NCI-H2029 (cell line): ENCODE results near the gene IGIP.
A peak's percentile ranks its signal among the peaks of the same experiment; 100 is the strongest.

Experiments used
- DNase-seq: peaks from one replicate; lab custom pipeline; 2025; lab: John Stamatoyannopoulos, UW

Gene IGIP

DNA sequence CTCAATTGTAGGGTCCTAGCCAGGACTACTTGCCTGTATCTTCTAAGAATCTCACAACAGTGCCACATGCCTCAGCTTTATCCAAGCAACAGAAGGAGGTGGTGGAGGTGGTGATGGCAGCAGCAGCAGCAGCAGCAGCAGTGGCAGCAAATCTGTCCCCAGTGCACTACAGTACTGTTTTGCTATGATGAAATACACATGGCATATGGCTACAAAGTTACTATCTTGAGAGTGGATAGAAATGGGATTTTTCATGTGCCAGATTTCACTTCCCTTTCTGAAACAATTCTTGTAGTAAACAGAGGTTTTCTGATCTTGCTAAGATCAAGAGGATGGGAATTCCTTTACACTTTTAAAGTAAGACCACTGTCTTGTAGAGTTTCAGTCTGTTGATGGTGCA, 41.2 kb downstream of the IGIP start:
- DNase-seq = no peak

DNA sequence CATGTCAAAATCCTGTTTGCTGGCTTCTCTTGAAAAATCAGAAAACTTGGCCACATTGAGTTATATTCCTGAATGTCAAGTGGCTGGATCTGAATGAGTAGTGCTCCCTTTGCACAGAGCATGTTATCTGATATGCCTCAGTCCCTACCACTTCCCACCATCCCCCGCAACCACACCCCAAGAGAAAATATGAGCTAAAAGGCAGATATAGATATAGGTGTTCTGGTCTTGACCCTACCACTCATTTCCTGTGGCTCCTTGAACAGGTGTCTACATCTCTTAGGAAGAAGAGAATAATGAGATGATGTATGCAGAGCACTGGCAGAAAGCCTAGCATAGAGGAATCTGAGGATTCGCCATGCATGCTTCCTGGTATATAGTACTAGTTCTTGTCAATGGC, 42.6 kb downstream of the IGIP start:
- DNase-seq = peak; percentile 60

DNA sequence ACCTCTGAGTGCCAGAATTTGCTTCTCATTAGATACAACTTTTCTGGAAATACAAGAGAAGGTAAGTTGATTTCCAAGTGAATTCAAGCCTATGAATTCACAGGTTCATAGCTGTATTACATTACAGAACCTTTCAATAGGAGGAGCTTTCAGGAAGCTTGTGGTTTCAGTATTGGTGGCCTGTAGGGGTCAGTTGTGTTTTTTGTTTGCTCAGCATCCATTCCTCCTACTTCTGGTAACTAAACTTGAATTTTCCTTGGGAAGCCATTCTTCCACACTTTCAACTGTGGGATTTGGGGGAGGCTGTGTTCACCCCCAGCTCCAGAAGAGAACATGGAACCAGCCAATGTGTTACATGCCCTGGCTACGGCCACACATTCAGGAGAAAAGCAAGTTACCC, 43.7 kb downstream of the IGIP start:
- DNase-seq = no peak

DNA sequence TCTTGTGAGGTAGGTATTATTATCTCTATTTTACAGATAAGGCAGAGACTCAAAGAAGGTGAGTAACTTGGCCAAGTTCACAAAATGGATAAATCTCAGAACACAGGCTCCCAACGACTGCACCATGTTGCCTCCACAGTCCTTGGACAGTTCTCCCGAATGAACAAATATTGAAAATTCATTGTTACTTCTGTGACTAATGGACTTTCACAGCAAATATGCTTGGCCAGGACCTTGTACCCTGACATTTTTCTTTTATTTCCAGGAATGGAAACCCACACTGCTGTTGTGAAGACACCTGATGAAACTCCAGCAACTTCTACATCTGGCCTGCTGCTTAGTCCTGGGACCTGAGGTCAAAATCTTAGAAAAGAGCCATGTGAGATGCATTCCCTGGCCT, 46.7 kb downstream of the IGIP start:
- DNase-seq = no peak

DNA sequence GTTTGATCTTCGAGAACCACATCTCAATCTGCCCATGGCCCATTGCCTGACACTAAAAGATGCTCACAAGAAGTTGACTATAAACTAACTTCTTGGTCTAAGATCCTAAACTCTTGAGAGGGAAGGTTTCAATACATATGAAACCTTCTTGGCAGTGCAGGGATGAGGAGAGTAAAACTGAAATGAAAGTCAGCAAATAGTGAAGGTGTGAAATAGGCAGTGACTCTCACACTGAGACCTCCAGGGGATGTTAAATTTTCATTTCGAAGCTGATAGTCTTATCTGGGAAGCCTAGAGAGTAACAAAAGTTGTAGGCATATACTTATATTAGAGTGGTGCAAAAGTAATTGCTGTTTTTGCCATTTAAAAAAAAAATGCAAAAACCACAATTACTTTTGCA, 48.3 kb downstream of the IGIP start:
- DNase-seq = no peak

DNA sequence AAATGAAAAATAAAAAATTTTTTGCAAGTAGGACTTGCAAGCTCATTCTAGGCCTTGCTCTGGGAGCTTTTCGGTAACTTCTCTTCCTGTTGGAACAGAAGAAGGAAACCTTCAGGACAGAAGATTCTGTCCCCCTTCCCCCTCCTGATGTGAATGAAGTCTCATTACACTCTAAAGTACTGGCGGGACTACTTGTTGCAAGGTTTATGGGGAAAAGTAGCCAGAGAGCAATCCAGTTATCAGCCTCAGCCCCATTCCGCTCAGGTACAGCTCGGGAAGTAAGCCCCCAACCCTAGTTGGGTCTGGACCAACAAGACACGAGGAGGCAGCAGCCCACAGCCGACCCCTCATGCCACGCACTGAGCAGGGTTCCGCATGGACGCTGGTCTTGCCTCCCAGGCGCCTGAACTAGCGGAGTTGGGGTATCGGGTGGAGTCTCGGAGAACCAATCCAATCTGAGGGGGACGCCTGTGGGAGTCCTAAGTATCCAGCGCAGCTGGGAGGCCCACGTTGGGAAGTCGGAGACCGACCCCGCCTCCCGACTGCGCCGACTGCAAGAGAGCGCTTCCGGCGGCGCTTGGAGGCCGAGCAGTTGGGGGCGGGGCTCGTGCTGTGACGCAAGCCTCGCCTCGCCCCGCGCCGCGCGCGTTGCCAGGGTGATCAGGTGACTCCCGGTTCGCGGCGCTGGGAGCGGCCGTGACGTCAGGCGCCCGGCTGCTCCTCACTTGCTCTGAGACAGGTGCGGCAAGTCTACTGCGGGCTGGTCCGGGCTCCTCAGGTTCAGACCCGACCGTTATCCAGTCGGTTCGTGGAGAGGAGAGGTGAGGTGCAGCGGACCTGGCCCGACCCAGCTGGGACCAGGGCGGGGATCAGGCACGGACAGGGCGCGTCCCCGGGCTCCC, 49.0 kb downstream of the IGIP start, which contains the start of gene CYSTM1:
TSS of gene CYSTM1 (plus strand) at position 724 of the 902 bp plus-strand sequence. CDS start 19,278 bp downstream, outside the sequence.
- DNase-seq = peak; percentile 97

DNA sequence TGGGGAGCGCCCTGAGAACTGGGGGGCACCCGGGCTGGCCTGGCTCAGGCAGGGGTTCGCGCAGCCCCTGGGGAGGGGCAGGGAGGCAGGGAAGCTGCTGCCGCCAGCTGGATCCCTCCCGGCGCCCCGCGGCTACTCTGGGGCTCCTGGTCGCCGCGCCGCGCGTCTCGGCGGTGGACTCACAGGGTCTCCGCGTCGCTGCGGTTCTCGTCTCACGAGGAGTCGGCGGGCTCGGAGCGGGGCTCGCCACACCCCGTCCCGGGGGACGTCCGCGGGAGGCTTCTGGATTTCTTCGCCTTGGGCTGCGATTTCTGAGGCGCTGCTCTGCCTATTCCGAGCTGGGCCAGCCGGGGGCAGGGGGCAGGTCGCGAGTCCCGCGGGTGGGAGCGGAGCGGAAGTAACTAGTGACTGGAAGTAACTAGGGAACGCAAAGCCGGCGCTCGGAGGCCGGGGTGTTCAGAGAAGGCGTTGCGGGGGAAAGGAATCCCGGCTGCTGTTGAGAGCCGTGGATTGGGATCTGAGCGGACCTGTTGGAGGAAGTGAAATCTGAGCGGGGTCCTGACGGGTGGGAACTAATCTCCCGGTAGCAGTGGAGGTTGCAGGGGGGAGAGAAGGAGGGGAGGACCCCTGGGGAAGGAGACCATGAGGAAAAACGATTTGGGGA, 49.8 kb downstream of the IGIP start:
- peak; percentile 45 for DNase-seq

DNA sequence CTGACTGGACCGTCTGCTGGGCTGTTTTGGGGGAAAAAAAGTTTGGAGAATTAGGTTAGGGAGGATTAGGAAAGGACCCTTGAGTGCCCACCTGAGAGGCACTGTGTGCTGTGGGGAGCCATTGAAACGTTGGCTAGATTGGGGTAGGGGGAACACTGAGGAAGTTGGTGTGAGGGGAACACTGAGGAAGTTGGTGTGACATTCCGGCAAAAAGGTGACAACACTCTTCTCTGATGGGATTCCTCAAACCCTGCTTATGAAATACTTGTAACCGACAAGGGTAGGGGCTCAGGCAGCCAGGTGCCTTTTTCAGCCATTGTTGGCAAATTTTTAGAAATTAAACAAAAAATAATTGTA, 50.3 kb downstream of the IGIP start:
- no peak for DNase-seq

DNA sequence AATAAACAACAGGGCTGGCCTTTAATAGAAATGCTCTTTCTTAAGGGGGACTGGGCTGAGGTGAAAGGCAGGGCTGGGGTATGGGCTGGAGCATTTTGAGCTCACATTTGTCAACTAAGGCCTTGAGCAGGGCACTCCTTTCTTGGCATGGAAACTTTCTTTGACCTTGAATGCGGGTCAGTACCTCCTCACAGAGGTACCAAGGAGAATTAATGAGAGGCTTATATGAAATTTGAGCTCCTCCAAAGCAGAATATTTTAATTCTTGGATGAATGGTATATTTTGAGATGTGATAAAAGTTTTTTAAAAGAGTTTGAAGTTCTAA, 52.3 kb downstream of the IGIP start:
- DNase-seq = no peak

DNA sequence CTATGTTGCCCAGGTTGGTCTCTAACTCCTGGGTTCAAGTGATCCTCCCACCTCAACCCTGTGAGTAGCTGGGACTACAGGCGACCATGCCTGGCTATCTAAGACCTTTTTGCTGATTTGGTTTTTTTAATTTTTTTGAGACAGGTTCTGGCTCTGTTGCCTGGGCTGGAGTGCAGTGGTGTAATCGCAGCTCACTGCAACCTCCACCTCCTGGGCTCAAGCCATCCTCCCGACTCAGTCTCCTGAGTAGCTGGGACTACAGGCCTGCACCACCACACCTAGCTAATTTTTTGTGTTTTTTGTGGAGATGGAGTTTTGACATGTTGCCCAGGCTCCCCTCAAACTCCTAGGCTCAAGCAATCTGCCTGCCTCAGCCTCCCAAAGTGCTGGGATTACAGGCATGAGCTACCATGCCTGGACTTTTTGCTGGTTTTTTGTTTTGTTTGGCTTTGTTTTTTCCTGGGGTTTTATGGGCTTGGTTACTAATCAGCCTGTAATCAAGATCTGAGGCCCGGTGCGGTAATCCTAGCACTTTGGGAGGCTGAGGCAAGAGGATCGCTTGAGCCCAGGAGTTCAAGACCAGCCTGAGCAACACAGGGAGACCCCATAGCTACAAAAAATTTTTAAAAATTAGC, 52.9 kb downstream of the IGIP start:
- no peak for DNase-seq
